ENCODE measurements around the gene RALGDS. TPM values are rescaled to one million over a fixed set of nuclear protein-coding genes. Genes with fewer than 3 reads are reported as not detected.

RALGDS gene
- total RNA-seq, 1 experiment from 2014 or later: 25.8 TPM

- ChIA-PET CTCF (interaction anchor here (1.0 to 2.1 kb wide), 3 partner anchors 10 to 34 kb away, joined by 3 to 20 read pairs (median 4); no protein-coding TSS in a partner anchor), POLR2A (interaction anchor here (0.9 kb wide), 1 partner anchor 11 kb away, joined by 3 read pairs; no protein-coding TSS in a partner anchor)
- Histone ChIP-seq H3K4me3 (ENCODE audit: low read depth in 2 of 2, low read length in 2 of 2) (peak overlapping the region; percentile 14 to 33), H3K36me3 (ENCODE audit: control insufficient read depth, insufficient read depth, low read length) (no peaks in the 10 kb centered on the region; the same call in 1 of the 2 replicates), H3K27me3 (ENCODE audit: control insufficient read depth, insufficient read depth, low read length) (no peaks in the 10 kb centered on the region), H3K4me1 (ENCODE audit: control insufficient read depth, insufficient read depth, low read length) (peaks cover 31% of the 10 kb centered on the region), H3K27ac (ENCODE audit: low read length) (peak overlapping the region; percentile 54; the same call in 1 of the 2 replicates), H3K9me3 (ENCODE audit: control insufficient read depth, insufficient read depth, low read depth, low read length) (no peaks in the 10 kb centered on the region)
- no TSS peak for BruUV-seq (replicated peaks)
- in situ Hi-C loops (cut with HindIII; ENCODE audit: low pct_unique_long_range_greater_than_20kb, low sequenced_read_pairs): no loop called here
- intact Hi-C loops (cut with micrococcal nuclease; ENCODE audit: unreplicated experiment): loop anchor here (10.0 kb wide), 1 partner anchor 100 kb away; no protein-coding TSS in a partner anchor
- peak; percentile 96 for TF ChIP-seq CTCF (IDR thresholded peaks at IDR 0.05)
- no peak; the same call in 1 of the 2 replicates for TF ChIP-seq SIN3A (IDR thresholded peaks at IDR 0.05; ENCODE audit: borderline replicate concordance, insufficient read depth, low read depth, low read length)
- DNase-seq (ENCODE audit: low read depth, low spot score) (no peak), ATAC-seq (peak; percentile 29)
These were observed 23.3 kb upstream of the RALGDS start for GRCh38 chr9:133144142-133144903.

DNA sequence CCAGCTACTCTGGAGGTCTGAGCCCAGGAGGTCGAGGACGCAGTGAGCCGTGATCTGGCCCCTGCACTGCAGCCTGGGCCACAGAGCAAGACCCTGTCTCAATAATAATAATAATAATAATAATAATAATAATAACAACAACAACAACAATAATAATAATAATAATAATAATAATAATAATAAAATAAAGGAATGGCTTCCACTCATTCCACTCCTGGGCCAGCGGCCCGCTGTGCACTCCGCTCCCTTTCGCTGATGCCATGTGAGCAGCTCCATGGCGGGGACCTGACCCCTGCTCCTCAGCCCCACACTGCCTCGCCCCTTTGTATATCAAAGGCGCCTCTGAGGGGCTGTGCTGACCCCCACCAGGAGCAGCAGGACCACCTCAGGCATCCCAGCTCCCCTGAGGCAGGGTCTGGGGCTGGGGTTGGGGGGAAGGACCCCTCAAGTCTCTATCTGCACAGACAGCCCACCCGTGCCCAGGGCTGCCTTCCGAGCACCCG is 22.6 kb upstream of the RALGDS start:
- H3K4me1 ChIP-seq (ENCODE audit: control insufficient read depth, insufficient read depth, low read length): peaks cover 37% of the 10 kb centered on the region
- no peak for TF ChIP-seq REST (IDR thresholded peaks at IDR 0.05; ENCODE audit: insufficient read depth in 1 of 2, low read depth in 2 of 2, low read length in 1 of 2)
- TF ChIP-seq CTCF (IDR thresholded peaks at IDR 0.05): no peak
- TF ChIP-seq TCF7L2 (IDR thresholded peaks at IDR 0.05; ENCODE audit: low read depth, low read length): no peak
- ChIA-PET CTCF (interaction anchor here (1.0 to 2.1 kb wide), 3 partner anchors 10 to 33 kb away, joined by 3 to 20 read pairs (median 4); no protein-coding TSS in a partner anchor), POLR2A (no interaction called here)
- ATAC-seq: no peak
- in situ Hi-C loops (cut with HindIII; ENCODE audit: low pct_unique_long_range_greater_than_20kb, low sequenced_read_pairs): no loop called here
- no peak for DNase-seq (ENCODE audit: low read depth, low spot score)
- H3K9me3 ChIP-seq (ENCODE audit: control insufficient read depth, insufficient read depth, low read depth, low read length): no peaks in the 10 kb centered on the region
- intact Hi-C loops (cut with micrococcal nuclease; ENCODE audit: unreplicated experiment): loop anchor here (10.0 kb wide), 1 partner anchor 99 kb away; no protein-coding TSS in a partner anchor
- H3K36me3 ChIP-seq (ENCODE audit: control insufficient read depth, insufficient read depth, low read length): no peaks in the 10 kb centered on the region; the same call in 1 of the 2 replicates
- peak overlapping the region; percentile 54; the same call in 1 of the 2 replicates for H3K27ac ChIP-seq (ENCODE audit: low read length)
- H3K4me3 ChIP-seq (ENCODE audit: low read depth in 2 of 2, low read length in 2 of 2): no peak overlapping the region
- BruUV-seq (replicated peaks): no TSS peak
- H3K27me3 ChIP-seq (ENCODE audit: control insufficient read depth, insufficient read depth, low read length): no peaks in the 10 kb centered on the region
